GM19455 (cell line): Measurements from ENCODE around the gene FAM199X.
A peak's percentile ranks its signal among the peaks of the same experiment; 100 is the strongest.

Experiments
- ATAC-seq: cut with Tn5 transposase; IDR thresholded peaks from one replicate; pipeline ENCODE4 v1.9.1; 2021; ENCODE audit not compliant: unreplicated experiment

FAM199X gene

DNA sequence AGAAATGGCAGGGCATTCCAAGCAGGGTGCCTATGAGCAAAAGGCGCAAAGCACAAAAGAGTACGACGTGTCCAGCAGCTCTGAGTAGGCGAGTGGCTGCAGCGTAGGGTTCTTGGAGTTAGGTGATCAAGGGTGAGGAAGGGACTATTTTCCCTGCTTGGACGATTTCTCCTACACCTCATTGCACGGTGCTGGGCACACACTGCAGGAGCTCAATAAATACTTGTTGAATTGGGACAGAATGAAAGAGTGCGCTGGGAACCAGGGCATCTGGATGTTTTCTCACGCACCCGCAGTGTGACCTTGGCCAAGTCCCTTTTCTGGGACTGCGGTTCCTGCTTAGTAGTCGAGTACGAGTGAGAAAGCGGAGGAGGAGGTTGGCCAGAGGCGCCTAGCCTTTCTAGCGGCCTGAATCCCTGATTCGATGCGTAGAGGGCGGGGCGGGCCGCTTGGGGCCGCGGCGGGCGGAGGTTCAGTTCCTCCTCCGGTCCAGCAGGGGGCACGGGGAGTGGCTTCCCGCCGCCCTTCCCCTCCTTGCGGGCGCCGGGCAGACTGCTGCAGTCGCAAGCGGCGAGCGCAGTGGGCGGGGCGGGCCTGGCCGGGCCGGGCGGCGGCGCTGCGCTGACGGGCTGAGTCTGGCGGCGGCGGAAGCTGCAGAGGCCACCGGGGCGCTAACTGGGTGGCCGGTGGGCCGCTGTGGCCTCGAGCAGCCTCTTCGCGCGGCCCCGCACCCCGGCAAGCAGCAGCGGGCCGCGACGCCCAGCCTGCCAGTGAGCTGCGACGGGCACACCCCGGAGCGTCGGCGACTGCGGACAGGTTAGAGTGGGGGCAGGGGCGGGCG, at the start of gene FAM199X:
FAM199X (plus strand) TSS at position 560 of the 841 bp plus-strand sequence. CDS start 333 bp downstream, outside the sequence.
- ATAC-seq = peak; percentile 95

DNA sequence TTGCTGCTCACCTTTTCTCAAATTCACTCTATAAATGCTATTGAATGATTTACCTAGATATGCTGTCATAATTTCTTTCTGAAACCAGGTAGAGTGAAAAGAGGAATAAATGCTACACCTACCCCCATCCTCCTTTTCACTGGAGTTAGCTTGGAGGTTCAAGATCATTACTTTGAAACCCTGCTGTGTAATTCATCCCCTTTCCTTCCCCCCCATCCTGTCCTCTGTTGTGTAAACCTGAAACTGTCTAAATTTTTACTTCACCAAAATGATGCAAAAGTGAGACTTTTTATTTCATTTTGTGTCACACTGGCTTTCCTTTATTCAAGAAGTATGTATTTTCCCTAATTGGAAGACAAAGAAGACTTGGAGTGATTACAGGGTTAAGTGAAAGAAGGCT, 48.5 kb upstream of the FAM199X start:
- no peak for ATAC-seq

DNA sequence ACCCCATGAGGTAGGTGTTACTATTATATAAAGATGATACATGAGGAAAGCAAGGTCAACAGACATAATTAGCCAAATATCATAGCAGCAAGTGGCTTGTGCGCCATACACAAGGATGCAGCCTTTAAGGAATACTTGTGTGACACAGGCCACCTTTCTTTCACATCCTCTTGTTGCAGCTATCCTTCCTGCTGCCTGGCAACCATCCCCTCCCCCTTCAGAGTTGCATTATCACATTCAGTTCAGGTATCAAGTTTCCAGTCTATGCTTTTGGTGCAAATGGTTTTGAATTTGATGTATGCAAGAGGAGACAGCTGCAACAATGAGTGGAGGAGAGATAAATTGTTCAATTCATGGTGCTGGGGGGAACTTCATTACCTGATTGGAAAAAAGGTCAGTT, 47.5 kb upstream of the FAM199X start:
- ATAC-seq = no peak

DNA sequence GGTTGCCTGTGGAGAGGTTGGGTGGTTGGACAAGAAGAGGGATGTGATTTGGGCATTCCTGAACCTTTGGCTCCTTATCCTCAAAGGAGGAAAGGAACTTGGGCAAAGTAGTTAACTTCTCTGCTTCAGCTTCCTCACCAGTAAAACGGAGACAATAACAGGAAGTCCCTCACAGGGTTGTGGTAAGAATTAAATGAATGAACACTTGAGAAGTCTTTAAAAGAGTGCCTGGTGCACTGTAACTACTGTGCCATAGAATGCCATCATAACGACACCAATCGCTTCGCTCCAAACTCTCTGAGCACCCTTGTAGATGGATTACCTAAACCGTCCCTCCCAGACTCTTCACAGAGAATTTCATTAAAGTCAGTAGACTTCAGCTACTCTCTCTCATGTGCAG, 43.4 kb upstream of the FAM199X start:
- ATAC-seq = no peak

DNA sequence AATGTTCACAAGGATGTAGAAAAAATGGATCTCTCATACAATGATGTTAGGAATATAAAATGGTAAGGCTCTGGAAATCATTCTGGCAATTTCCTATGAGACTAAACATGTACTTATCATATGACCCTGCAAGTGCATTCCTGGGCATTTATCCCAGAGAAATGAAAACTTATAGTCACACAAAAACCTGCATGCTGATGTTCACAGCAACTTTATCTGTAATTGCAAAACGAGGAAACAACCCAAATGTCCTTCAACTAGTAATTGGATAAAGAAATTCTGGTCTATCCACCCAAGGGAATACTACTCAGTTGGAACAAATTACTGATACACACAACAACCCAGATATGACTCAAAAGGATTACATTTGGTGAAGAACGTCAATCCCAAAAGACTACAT, 39.4 kb upstream of the FAM199X start:
- no peak for ATAC-seq

DNA sequence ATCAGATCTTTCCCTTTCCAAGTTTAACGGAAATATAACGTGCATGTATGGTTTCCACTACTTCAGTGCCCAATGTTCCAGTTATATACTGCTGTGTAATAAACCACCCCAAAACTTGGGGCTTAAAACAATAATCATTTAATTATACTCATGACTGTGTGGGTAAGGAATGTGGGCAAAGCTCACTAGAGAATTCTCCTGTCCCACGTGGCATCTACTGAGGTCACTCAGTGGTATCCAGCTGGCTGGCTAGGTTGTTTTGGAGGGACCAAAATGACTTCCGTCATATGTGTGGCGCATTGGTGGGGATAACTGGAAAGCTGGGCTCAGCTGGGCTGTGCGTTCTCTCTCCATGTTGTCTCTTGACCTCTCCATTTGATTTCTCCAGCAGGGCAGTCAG, 35.4 kb upstream of the FAM199X start:
- no peak for ATAC-seq

DNA sequence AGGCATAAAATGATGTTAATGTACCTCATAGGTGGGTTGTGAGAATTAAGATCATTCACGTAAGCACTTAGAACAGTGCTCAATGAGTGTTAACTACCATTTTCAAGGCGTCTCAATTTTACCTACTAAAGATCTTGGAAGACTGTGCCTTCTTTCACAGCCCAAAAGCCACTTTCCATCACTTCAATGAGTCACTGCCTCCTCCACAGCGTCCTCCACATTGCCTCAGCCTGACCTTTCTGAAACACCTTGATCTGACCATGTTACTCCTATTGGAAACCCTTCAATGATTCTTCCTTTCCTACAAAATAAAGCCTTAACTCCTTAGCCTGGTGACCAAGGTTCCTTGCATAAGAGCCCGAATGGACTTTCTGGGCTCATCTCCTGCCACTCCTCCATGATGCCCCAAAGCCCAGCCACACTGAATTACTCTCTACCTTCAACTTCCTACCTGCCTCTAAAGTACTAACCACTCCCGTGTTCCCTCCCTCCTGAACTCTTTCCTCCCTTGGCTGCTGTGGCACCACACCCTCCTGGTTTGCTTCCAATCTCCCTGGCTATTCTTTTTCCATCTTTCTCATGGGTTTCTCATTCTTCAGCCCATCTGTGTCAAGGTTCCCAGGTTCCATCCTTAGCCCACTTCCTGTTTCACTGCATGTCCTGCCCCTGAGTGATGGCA, 31.5 kb upstream of the FAM199X start:
- no peak for ATAC-seq

DNA sequence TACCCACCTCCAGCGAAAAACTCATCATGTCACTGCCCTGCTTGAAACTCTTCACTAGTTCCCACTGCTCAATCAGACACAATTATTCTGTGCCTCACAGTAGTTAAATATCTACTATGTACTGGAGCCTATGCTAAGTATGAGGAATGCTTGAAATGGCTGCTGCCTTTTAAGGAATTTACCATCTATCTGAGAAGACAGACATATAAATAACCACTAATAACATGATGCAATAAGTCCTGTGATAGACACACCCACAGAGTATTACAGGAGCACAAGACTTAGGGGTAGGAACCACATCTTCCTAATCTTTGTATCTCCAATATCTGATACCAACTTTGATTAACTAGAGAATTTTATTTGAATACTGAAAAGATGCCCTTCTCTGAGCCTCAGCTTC, 30.6 kb upstream of the FAM199X start:
- no peak for ATAC-seq

DNA sequence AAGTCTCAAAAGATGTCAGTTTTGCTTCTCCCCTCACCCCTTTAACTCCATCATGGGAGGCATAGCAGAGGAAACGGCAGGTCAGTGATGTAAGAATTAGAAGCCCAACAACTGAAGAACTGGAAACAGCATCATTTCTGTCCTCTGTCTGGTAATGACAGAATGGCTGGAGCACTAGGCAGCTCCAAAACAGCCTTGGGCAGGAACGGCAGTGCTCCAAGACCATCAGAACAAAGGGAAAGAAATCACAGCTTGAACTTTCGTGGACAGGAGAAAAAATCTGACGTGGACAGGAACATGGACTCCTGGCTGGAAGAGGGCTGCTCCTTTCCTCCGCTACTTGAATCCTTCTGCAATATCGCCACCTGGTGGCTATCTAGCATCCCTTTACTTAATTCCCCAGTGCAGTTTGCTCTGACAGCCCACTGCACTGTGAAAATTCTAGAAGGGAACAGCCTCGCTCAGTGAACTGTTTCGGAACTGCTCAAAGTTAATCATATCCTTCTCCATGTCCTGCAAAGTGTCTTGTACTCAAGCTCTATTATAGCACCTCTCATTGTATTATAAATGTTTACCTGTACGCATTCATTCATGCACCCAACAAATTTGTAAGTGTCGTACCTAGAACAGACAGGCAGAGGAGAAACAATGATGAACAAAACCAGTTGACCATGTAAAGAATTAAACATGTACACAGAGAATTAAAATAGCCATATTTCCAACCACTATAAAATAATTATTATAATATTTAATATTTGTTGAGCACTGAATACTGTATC, 29.8 kb upstream of the FAM199X start:
- peak; percentile 75 for ATAC-seq

DNA sequence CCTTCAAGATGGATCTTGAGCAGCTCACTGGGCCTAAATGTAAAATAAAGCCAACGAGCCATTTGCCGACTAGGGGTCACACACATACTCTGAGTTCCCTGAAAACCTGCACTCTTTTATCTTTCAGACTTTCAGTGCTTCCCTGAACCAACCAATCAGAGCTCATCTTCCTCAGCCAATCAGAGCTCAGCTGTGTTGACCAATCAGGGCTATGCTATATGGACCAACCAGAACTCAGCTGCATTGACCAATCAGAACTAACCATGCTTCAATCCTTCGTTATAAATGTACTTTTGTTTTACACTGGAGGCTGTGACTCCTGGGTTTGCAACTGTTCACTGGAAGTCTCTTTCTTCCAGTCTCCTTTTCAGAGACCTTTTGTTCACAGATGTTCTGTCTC, 28.8 kb upstream of the FAM199X start:
- ATAC-seq = no peak

DNA sequence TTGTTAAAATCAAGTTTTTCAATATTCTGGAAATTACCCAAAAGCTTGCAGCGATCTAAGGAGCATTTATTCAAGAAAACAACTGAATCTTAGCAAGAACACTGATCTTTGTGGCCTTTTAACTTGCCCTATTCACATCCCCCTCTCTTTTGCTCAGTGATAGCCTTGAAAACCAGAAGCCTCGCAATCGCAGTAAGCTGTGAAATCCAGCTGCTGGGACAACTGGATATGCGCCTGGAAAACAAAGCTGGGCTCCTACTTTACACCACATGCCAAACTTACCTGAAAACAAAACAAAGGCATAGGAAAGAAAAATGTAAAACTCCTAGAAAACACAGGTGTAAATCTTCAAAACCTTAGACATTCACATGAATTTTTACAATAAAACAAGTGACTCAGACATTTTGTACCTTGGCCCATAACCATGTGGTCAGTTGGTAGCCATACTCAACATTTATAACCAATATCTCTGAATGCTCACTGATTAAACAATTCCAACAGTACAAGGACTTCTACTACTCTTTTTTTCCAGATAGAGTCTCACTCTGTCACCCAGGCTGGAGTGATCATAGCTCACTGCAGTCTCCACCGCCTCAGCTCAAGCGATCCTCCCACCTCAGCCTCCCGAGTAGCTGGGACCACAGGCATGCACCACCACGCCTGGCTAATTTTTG, 25.0 kb upstream of the FAM199X start:
- ATAC-seq = no peak

DNA sequence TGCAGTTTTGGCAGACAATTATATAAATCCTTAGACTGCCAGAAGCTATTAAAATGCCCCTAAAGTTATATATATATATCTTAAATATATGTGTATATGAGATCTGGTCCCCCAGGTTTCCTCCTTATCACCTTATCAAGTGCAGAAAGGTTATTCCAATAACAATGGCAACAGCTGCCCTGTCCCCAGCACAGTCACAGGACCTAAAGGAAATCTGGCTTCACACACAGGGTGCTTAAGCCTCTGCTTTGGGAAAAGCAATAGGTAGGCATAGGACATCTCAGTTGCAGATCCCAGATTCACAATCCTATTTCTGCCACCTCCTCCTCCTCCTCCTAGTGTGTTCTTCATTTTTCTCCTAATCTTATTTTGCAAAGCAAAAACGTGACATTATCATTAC, 15.2 kb upstream of the FAM199X start:
- ATAC-seq = no peak

DNA sequence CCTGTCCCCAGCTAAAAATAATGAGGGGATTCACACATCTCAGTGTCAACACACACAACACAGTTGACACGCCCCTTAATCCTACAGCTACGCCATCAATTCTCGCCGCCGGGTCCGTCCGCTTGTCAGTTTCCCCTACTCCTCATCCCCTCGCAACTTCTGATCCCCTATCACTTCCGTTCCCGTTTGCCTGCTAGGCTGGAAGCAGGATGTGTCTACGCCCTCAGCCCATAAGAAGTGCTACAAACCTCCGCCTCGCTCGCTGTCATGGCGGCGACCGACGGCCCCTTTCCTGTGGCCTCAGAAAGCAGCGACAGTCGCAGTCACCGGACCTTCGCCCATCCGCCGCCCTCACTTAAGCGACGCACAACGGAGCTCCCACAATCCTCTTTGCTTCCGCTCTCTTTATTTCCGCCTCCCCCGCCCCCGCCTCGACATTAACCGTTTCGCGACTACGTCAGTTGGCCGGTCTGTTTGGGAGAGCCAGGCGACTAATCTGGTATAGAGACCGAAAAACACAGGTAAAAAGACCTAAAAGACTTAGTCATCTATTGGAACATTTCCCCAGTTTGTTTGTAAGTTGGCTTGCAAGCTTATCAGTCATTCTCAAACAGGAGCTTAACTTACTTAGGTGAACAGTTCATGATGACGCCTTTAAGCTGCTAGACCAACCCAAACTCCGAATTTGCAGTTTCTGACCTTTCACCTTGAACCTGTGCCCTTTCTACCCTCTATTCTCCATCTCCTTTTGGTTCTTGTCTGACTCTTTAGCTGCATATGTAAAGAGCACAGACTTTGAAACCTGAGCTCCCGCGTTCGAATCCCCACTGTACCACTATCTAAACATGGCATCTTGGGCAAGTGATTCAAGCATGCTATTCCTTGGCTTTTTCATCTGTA, 9.4 kb upstream of the FAM199X start, which contains the start of gene SLC25A53:
SLC25A53 (minus strand) TSS at position 380 of the 900 bp plus-strand sequence. CDS start 51,752 bp downstream, outside the sequence.
- peak; percentile 95 for ATAC-seq

DNA sequence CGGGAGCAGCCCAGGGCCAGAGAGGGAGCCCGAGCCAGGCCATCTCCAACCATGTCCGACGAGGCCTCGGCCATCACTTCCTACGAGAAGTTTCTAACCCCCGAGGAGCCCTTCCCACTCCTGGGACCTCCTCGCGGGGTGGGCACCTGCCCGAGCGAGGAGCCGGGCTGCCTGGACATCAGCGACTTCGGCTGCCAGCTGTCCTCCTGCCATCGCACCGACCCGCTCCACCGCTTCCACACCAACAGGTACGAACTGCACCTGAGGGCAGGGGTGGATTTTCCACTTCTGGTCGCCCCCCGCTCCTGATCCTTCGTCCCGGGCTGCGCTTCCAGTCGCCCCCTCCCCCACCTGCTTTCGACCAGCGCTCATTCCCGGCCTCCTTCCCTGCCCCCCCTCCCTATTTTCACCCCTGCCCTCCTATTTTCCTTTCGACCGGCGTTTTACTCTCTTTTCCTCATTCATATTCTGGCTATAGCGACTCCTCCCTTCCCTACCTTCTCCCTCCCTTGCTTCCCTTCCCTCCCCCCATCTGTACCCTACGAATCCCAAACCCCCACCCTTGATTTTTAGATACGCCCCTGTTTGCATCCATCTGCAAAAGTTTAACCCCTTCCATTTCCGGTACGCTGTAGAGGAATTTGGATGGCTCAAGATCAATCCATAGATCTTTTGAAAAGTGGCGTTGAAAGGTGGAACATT, 633 bp downstream of the FAM199X start:
- no peak for ATAC-seq

DNA sequence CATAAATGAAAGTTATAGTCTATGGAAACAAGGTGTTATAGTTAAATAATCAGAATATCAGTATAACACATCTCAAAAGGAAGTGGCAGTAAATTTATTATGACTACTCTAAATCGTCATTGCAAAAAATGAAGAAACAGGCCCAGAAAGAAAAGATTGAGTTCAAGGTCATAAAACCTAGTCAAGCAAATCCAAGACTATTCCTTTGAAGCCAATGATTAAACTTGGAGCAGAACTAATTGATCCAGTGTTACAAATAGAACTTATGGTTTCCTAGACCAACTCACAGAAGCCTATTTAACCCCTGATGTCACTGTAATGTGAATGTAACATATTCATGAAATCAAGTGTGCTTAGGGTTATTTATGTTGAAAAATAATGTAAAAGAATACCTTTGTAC, 1.9 kb downstream of the FAM199X start:
- ATAC-seq = no peak

DNA sequence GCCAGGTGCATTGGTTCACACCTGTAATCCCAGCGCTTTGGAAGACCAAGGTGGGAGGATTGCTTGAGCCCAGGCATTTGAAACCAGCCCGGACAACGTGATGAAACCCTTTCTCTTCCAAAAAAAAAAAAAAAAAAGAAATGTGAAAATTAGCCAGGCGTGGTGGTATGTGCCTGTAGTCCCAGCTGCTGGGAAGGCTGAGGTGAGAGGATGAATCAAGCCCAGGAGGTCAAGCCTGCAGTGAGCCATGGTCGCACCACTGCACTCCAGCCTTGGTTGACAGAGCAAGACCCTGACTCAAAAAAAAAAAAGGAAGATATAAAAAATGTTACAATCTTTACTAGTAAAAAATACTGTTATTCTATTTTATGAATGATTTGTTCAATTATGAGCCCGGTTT, 5.9 kb downstream of the FAM199X start:
- no peak for ATAC-seq

DNA sequence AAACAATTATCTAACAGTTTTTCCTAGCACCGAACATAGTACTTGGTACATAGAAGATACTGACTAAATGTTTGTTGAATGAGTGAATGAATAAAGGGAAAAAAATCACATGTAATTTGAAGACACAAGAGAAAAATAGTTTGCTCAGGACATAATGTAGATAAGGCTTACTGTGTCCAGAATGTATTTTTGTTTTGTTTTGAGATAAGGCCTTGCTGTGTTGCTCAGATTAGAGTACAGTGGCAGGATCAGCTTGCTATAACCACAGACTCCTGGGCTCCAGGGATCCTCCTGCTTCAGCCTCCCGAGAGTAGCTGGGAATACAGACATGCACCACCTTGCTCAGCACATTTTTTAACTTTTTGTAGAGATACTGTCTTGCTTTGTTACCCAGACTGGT, 6.5 kb downstream of the FAM199X start:
- ATAC-seq = no peak

DNA sequence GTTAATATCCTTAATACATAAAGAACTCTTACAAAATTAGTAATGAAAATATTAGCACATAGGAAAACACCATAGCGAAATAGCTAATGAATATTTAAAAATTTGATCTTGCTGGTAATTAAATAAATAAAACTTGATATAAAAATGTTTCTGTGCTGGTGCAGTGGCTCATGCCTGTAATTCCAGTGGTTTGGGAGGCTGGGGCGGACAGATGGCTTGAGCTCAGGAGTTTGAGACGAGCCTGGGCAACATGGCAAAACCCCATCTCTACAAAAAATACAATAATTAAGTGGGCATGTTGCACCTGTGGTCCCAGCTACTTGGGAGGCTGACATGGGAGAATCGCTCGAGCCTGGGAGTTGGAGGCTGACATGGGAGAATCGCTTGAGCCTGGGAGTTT, 7.6 kb downstream of the FAM199X start:
- no peak for ATAC-seq

DNA sequence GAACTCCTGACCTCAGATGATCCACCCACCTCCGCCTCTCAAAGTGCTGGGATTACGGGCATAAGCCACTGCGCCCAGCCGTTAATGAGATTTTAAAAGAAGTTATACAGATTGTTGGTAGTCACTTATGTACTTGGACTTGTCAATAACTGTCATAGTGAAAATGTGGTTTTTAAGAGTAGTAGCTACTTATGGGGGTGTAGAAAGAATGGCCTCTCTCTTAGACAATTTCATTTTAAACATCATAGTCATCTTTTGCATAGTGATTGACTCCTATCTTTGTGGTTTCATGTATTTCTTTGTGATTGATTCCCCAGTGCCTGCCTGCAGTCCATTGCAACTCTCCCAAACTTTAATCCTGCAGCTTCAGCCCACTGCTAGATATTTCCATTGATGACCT, 17.4 kb downstream of the FAM199X start:
- ATAC-seq = no peak
